DMS53 treated with DMSO at 0.1 percent for 48 hours (cell line): Measurements from ENCODE around the gene PGLYRP4.
"Not testable (repeated sequence)": the region's sequence is repeated elsewhere in the genome, so short reads cannot be mapped to it uniquely, and the experiment has no call there.

Source experiments
- DNase-seq: peaks from one replicate; lab custom pipeline; 2025; ENCODE audit not compliant: unreplicated experiment; lab: John Stamatoyannopoulos, UW

Gene PGLYRP4

GRCh38 chr1:153357076-153357852, 8.6 kb upstream of the PGLYRP4 start:
- DNase-seq = no peak

DNA sequence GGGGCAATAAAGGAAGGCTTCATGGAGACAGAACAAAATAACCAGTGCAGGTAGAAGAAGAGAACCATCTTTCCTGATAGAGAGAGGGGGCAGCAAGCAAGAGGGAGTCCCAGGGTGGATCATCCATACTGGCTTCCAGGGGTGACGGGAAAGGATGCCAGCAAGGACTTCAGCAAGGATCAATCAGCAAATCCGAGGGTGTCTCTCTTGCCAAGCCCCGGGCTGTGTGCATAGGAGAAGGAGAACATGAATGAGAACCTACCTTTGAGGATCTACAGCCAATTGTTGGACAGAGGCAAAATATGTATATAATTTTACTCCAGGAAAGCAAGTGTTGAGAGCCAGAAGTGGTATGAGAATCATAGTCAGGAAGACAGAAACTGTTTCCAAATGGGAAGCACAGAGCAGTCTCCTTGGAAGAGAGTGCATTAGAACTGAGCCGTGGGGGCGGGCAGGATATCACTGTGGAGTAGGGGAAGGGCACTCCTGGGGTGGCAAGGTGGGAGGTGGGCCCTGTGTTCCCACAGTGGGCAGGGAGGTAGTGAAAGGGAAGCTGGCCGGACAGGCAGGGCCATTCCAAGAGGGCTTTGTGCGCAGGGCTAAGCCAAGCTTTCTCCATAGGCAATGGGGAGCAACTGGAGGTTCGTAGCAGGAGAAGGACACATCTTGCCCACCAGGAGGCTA, 7.9 kb upstream of the PGLYRP4 start:
- DNase-seq = no peak

- peak; percentile 6 for DNase-seq
Measured at GRCh38 chr1:153355445-153356071, 6.9 kb upstream of the PGLYRP4 start.

DNA sequence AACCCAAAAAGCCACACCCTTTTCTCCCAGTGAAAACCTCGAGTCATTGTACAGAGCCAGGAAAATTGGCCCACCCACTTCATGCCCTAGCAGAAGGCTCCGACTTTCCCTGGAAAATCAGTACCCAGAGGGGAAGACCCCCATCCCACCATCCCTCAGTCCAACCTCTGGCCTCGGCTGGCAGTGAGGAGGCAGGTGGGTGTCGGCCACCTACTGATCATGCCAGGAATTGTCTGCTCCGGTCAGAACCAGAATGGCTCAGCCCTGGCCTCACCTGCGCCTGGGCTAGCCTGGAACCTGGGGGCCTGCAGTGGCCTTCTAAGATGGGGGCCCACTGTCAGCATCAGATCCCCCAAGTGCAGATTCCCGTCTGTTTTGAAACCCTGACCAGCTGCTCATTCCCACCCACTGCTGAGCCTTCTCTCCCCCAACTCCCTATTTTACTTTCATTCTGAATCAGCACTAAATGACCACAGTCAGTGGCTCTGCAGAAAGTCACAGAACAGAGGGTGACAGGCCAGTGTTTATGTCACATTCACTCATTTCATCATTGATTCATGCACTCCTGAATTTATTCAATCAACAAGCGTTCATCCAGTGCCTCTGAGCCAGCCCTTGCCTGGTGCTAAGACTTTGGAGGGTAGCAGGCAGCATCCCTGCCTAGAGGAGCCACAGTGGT, 6.0 kb upstream of the PGLYRP4 start:
- DNase-seq = no peak

DNA sequence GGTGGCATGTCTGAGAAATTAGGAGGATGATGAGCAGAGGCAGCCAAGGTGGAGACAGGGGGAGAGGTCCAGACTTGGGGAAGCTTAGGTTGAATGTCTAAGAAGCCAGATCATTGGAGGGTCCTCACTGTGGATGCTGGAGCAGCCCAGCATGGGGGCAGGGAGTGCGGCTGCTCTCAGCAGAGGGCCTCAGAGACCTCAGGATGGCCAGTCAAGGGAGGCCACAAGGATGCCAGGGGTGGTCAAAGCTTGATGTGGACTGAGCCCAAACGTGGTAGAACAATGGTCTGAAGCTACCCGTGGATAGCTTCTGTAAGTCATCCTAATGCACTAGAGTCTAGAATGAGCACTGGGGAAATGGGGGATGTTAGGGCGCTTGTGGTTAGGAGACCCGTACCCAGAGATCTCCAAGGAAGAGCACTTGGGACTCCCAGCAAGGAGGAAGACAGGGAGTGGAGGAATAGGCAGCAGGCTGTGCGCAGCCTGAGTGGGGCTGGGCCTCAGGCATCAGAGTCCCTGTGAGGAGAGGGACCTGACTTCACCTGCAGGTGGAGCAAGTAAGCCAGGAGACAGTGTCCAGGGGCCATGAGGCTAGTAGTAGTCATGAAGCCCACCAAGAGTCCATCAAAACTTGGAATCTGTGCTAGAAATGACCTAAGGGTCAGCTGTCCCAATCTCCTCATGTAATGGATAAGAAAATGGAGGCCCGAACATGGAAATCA, 4.7 kb upstream of the PGLYRP4 start:
- no peak for DNase-seq

DNA sequence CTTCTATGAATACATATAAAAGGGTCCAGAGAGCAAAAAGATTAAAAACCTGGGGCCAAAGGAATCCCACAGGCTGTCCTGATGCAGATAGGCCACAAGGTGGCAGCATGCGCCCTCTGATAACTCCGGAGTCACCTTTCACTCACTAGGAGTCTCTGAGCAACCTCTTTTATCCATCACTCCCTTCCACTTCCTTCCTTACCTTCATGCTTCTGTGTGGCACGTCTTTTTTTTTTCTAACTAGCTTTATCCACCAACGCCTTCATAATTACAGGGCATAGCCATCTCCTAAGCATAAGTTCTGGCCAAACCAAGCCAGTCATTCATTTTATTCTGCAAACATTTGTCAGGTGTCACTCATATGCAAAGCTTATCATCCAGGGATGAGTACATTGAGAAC, 3.9 kb upstream of the PGLYRP4 start:
- peak; percentile 69 for DNase-seq

- no peak for DNase-seq
Measured at GRCh38 chr1:153350321-153350957, 1.8 kb upstream of the PGLYRP4 start.

GRCh38 chr1:153349363-153350320, 1.0 kb upstream of the PGLYRP4 start:
- DNase-seq = no peak

DNA sequence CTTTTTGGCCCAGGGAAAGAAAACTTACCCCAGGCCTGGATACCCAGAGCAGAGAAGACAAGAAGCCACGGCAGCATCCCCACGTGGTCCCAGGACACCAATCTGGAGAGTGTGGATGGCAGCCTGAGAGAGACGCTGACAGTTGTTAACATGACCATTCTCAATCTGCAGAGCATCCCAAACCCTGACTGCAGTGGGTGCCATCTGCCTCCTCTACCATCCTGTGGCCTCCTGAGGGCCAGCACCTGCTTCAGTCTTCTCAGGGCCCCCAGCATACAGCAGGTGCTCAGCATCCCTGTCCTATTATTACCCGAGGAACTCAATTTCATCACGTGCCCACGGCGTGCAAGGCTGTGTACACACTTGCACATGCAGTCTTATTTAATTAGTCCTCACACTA, 785 bp downstream of the PGLYRP4 start:
- DNase-seq = no peak

- DNase-seq = not testable (repeated sequence)
Measured at GRCh38 chr1:153347049-153347448, 1.6 kb downstream of the PGLYRP4 start.

- DNase-seq = peak; percentile 2
Measured at GRCh38 chr1:153346077-153346723, 2.4 kb downstream of the PGLYRP4 start.

DNA sequence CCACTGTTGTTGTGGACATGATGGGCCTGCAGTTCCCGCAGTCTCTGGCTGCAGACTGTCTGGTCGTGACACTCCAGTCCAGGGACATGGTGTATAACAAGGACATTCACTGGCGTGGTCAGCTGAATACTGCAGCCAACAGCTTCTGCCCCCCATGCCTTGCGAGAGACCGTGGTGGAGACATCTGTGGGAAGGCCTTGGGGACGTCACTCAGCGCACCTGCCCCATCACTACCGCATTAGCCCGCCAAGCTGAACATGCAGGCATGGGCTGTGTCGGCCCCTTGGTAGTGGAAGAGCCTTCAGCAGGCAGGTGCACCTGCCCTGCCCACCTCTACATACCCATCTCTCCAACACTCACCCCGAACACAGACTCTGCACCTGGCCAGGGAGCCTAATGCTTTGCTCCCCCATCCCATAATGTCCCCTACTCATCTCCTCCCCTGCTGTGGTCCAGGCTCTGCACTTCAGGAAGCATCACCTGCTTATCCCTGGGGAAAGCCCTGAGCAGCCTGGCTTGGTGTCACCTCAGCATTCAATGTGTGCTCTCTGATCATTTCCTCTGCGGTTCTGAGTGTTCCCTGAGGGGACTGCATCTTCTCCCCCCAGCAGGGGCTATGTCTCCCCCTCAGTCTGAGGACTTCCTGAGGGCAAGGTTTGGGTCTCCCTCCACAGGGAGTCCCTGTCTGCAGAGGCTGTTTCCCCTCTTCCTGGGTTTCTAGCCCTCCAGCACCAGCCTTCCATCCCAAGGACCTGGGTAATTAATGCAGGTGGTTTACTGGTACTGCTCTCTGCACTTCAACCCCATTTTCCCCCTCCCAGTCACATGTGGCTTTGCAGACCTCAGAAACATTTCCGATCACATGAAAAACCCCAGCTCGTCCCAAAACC, 3.2 kb downstream of the PGLYRP4 start:
- DNase-seq = no peak

DNA sequence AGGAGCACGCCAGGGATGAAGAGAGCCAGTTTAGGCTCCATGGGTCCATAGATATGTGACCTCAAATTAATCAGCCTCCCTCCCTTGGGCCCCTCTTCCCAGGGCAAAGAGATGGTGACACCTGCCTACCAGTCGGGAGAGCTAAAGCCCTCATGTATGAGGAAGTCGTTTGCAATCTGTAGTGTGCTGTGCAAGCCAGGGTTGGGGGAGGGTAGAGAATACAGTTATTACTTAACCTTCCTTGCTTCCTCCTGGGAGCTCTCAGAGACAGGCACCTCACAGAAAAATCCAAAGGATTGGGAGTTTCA, 4.0 kb downstream of the PGLYRP4 start:
- DNase-seq = no peak

GRCh38 chr1:153343811-153344717, 4.6 kb downstream of the PGLYRP4 start:
- no peak for DNase-seq

- DNase-seq = no peak
Measured at GRCh38 chr1:153343040-153343681, 5.5 kb downstream of the PGLYRP4 start.

DNA sequence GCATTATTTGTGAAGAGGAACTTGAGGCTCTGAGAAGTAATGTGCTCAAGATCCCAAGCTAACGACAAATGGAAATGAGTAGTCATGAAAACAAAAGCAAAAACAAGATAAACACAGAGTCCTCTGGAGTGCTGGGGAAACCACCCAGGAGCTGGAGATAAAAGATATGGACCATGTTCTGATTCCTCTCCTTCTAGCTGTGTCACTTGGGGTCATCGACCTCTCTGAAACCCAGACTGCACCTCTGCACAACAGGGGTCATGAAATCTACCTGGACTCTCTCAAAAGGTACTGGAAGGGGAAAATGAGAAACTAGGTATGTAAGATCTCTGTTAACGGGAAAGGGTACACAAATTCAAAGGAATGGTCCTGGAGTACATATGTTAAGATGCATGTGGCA, 6.5 kb downstream of the PGLYRP4 start:
- DNase-seq = no peak
